Lower leg skin (tissue), 4 donors: ENCODE data around the gene ZRSR2. TPM values are rescaled to one million over a fixed set of nuclear protein-coding genes. Genes with fewer than 3 reads are reported as not detected.
"Not testable (repeated sequence)": the region's sequence is repeated elsewhere in the genome, so short reads cannot be mapped to it uniquely, and the experiment has no call there.

Experiments used
- DNase-seq, 2 donors: peaks; one replicate each; pipeline ENCODE4 v3.0.0-alpha.2; 2019; ENCODE audit warnings: low spot score in 2 of 2
- H3K4me3 ChIP-seq: fragments of 200-600 bp; sonication (generic); 2 replicates; pipeline ENCODE4 v1.5.1; 2017; ENCODE audit warnings: mild to moderate bottlenecking, low read depth; ENCODE audit not compliant: poor library complexity, severe bottlenecking
- CTCF ChIP-seq, 3 donors: fragments of 450-650 bp; IDR thresholded peaks; one replicate each; pipeline ENCODE4 v1.5.1; 2016; ENCODE audit warnings: antibody characterized with exemption in 3 of 3, mild to moderate bottlenecking in 3 of 3, moderate library complexity in 2 of 3
- POLR2A ChIP-seq, 2 donors: fragments of 450-650 bp; IDR thresholded peaks; one replicate each; pipeline ENCODE4 v1.6.1; 2016 to 2017; ENCODE audit warnings: antibody characterized with exemption in 2 of 2, mild to moderate bottlenecking in 1 of 2, moderate library complexity in 1 of 2
- WGBS, 2 donors: methylation state at CpG; one replicate each; pipeline ENCODE4 v1.1.5; 2018; 5-methylcytosine and 5-hydroxymethylcytosine counted together
- intact Hi-C: fragments of 100-400 bp; cut with DNase I; formaldehyde crosslinking; loops from one replicate; pipeline ENCODE4 v1.15.0; 2023; ENCODE audit warnings: low total_unique reads
- total RNA-seq, 4 donors: library from RNA; depleted of rRNA; stranded (reverse); fragments of >200 nt; gene quantifications; one replicate each; pipeline ENCODE4 v1.1.0, GENCODE V29; 2016

The ZRSR2 gene
- total RNA-seq, 4 donors from 2014 or later, result 1.9 to 11.2 (median 4.6) TPM

GRCh38 chrX:15749642-15750610 lies 40.4 kb upstream of the ZRSR2 start:
- TF ChIP-seq POLR2A (IDR thresholded peaks at IDR 0.05) (no peak), CTCF (IDR thresholded peaks at IDR 0.05) (no peak)
- WGBS, 2 donors, result 34 to 53% methylated on average over 7 of the region's 7 CpGs
- no peak overlapping the region for H3K4me3 ChIP-seq
- intact Hi-C loops, result no loop called here
- peak in 1 of 2 donors; percentile 24 for DNase-seq

- no peak for DNase-seq
- WGBS, 2 donors, result 48 to 55% methylated on average over 5 of the region's 5 CpGs
- no peak overlapping the region for H3K4me3 ChIP-seq
Observed at GRCh38 chrX:15750611-15751154, 39.6 kb upstream of the ZRSR2 start.

GRCh38 chrX:15751155-15751819 lies 39.0 kb upstream of the ZRSR2 start:
- 13 to 30% methylated on average over 4 of the region's 4 CpGs for WGBS, 2 donors
- no peak for DNase-seq
- TF ChIP-seq POLR2A (IDR thresholded peaks at IDR 0.05) (no peak), CTCF (IDR thresholded peaks at IDR 0.05) (no peak)
- no peak overlapping the region for H3K4me3 ChIP-seq
- intact Hi-C loops, result no loop called here

More at GRCh38 chrX:15750611-15751154, 39.6 kb upstream of the ZRSR2 start:
- intact Hi-C loops, result no loop called here
- no peak for TF ChIP-seq POLR2A (IDR thresholded peaks at IDR 0.05)
- no peak for TF ChIP-seq CTCF (IDR thresholded peaks at IDR 0.05)

GRCh38 chrX:15755091-15755490 lies 35.2 kb upstream of the ZRSR2 start:
- TF ChIP-seq CTCF (IDR thresholded peaks at IDR 0.05) (no peak), POLR2A (IDR thresholded peaks at IDR 0.05) (no peak)
- no peak overlapping the region for H3K4me3 ChIP-seq
- no peak for DNase-seq
- WGBS, 2 donors, result 89 to 90% methylated on average over 2 of the region's 2 CpGs
- intact Hi-C loops, result no loop called here

GRCh38 chrX:15758140-15758539 lies 32.1 kb upstream of the ZRSR2 start:
- intact Hi-C loops, result no loop called here
- no peak overlapping the region for H3K4me3 ChIP-seq
- TF ChIP-seq POLR2A (IDR thresholded peaks at IDR 0.05) (no peak), CTCF (IDR thresholded peaks at IDR 0.05) (no peak)
- 71% methylated on average over 4 of the region's 4 CpGs for WGBS, 2 donors
- no peak for DNase-seq

GRCh38 chrX:15759886-15760285 lies 30.4 kb upstream of the ZRSR2 start:
- H3K4me3 ChIP-seq, intact Hi-C loops: not testable (repeated sequence)
- 92 to 95% methylated on average over 5 to 6 of the region's 6 CpGs for WGBS, 2 donors

More at GRCh38 chrX:15759886-15760285, 30.4 kb upstream of the ZRSR2 start:
- DNase-seq, result not testable (repeated sequence)
